CD4-positive, alpha-beta memory T cell (primary cell): ENCODE measurements around the gene GEMIN8. TPM values are rescaled to one million over a fixed set of nuclear protein-coding genes. Genes with fewer than 3 reads are reported as not detected.

Experiments
- polyA plus RNA-seq, 2 donors: library from polyadenylated mRNA; unstranded; fragments of 300-500 nt; fragmentation: Illumina TruSeq; gene quantifications; one replicate each; pipeline ENCODE4 v1.2.3, GENCODE V29; 2021
- total RNA-seq, 2 experiments: library from RNA; stranded (reverse); gene quantifications; one replicate each; pipeline ENCODE4 v1.2.3, GENCODE V29; 2021

Gene GEMIN8
- total and polyA plus RNA-seq, 4 experiments from 2014 or later, result 10.8 to 31.1 (median 19.6) TPM

Other genes with a start within 250 kb of the GEMIN8 start
- not detected for gene GPM6B, start 212.8 kb downstream of the GEMIN8 start, total RNA-seq
- 1 to 10 TPM in 1 of 2 donors, under 1 TPM in 1; 0.39 to 1.4 TPM for gene GPM6B, start 212.8 kb downstream of the GEMIN8 start, polyA plus RNA-seq